Mononuclear cell (primary cell): ENCODE measurements around the gene STK25. TPM values are rescaled to one million over a fixed set of nuclear protein-coding genes. Genes with fewer than 3 reads are reported as not detected.

Experiments used
- H3K27me3 ChIP-seq: 2 replicates; pipeline ENCODE4 v1.6.0; 2011; ENCODE audit warnings: low read length, control low read depth; ENCODE audit not compliant: insufficient read depth
- H3K4me1 ChIP-seq: 2 replicates; pipeline ENCODE4 v1.5.1; 2011; ENCODE audit warnings: mild to moderate bottlenecking, low read length, control low read depth; ENCODE audit not compliant: insufficient read depth
- H3K4me3 ChIP-seq: 2 replicates; pipeline ENCODE4 v1.5.1; 2011; ENCODE audit warnings: mild to moderate bottlenecking, low read length, moderate library complexity
- H3K9me3 ChIP-seq: 2 replicates; pipeline ENCODE4 v1.5.1; 2011; ENCODE audit warnings: low read depth, mild to moderate bottlenecking, control low read depth, low read length
- total RNA-seq: library from RNA; depleted of rRNA; stranded (reverse); fragments of >200 nt; gene quantifications from one replicate; pipeline ENCODE4 v1.2.3, GENCODE V29; 2012

The STK25 gene
- total RNA-seq, 1 donor: 59.9 TPM

- Histone ChIP-seq H3K27me3 (no peaks in the 10 kb centered on the region), H3K4me1 (no peaks in the 10 kb centered on the region), H3K9me3 (no peaks in the 10 kb centered on the region), H3K4me3 (no peak overlapping the region)
These were observed 12.2 kb downstream of the STK25 start for GRCh38 chr2:241496003-241496707.

GRCh38 chr2:241495172-241496002, 13.0 kb downstream of the STK25 start:
- H3K4me3 ChIP-seq: no peak overlapping the region
- no peaks in the 10 kb centered on the region for H3K4me1 ChIP-seq
- H3K27me3 ChIP-seq: no peaks in the 10 kb centered on the region
- no peaks in the 10 kb centered on the region for H3K9me3 ChIP-seq

- no peaks in the 10 kb centered on the region for H3K27me3 ChIP-seq
- no peaks in the 10 kb centered on the region for H3K9me3 ChIP-seq
- H3K4me1 ChIP-seq: no peaks in the 10 kb centered on the region
- no peak overlapping the region for H3K4me3 ChIP-seq
These were observed 14.0 kb downstream of the STK25 start for GRCh38 chr2:241494311-241494908.

- Histone ChIP-seq H3K4me3 (no peak overlapping the region), H3K9me3 (no peaks in the 10 kb centered on the region)
These were observed 15.3 kb downstream of the STK25 start for GRCh38 chr2:241493092-241493491.

GRCh38 chr2:241492174-241492565, 16.2 kb downstream of the STK25 start:
- Histone ChIP-seq H3K4me3 (no peak overlapping the region), H3K27me3 (no peaks in the 10 kb centered on the region), H3K4me1 (no peaks in the 10 kb centered on the region), H3K9me3 (no peaks in the 10 kb centered on the region)

More at GRCh38 chr2:241493092-241493491, 15.3 kb downstream of the STK25 start:
- H3K27me3 ChIP-seq: no peaks in the 10 kb centered on the region
- H3K4me1 ChIP-seq: no peaks in the 10 kb centered on the region

GRCh38 chr2:241491549-241492173, 16.7 kb downstream of the STK25 start:
- H3K27me3 ChIP-seq: no peaks in the 10 kb centered on the region
- H3K4me3 ChIP-seq: no peak overlapping the region
- no peaks in the 10 kb centered on the region for H3K9me3 ChIP-seq
- H3K4me1 ChIP-seq: no peaks in the 10 kb centered on the region

- no peaks in the 10 kb centered on the region for H3K27me3 ChIP-seq
- H3K4me1 ChIP-seq: no peaks in the 10 kb centered on the region
- H3K4me3 ChIP-seq: no peak overlapping the region
- H3K9me3 ChIP-seq: no peaks in the 10 kb centered on the region
These were observed 17.4 kb downstream of the STK25 start for GRCh38 chr2:241490825-241491506.

GRCh38 chr2:241489733-241490680, 18.4 kb downstream of the STK25 start:
- no peak overlapping the region for H3K4me3 ChIP-seq
- H3K27me3 ChIP-seq: no peaks in the 10 kb centered on the region
- no peaks in the 10 kb centered on the region for H3K4me1 ChIP-seq
- no peaks in the 10 kb centered on the region for H3K9me3 ChIP-seq

GRCh38 chr2:241489088-241489487, 19.3 kb downstream of the STK25 start:
- H3K9me3 ChIP-seq: no peaks in the 10 kb centered on the region
- no peak overlapping the region for H3K4me3 ChIP-seq
- no peaks in the 10 kb centered on the region for H3K4me1 ChIP-seq
- H3K27me3 ChIP-seq: no peaks in the 10 kb centered on the region

- Histone ChIP-seq H3K4me3 (no peak overlapping the region), H3K27me3 (no peaks in the 10 kb centered on the region), H3K4me1 (no peaks in the 10 kb centered on the region), H3K9me3 (no peaks in the 10 kb centered on the region)
These were observed 23.0 kb downstream of the STK25 start for GRCh38 chr2:241485172-241485911.

- H3K27me3 ChIP-seq: no peaks in the 10 kb centered on the region
- no peaks in the 10 kb centered on the region for H3K9me3 ChIP-seq
- H3K4me1 ChIP-seq: no peaks in the 10 kb centered on the region
- H3K4me3 ChIP-seq: no peak overlapping the region
These were observed 25.1 kb downstream of the STK25 start for GRCh38 chr2:241483305-241483704.

GRCh38 chr2:241482126-241482955, 26.0 kb downstream of the STK25 start:
- H3K9me3 ChIP-seq: no peaks in the 10 kb centered on the region
- H3K27me3 ChIP-seq: no peaks in the 10 kb centered on the region
- no peak overlapping the region for H3K4me3 ChIP-seq
- H3K4me1 ChIP-seq: no peaks in the 10 kb centered on the region
